Transverse colon (tissue), 4 donors: Measurements from ENCODE around the gene CAMTA1. TPM values are rescaled to one million over a fixed set of nuclear protein-coding genes. Genes with fewer than 3 reads are reported as not detected.

Experiments
- DNase-seq: peaks from one replicate; pipeline ENCODE4 v3.0.0-alpha.2; 2019
- H3K27ac ChIP-seq, 4 donors: fragments of 200-600 bp; sonication (generic); 2 replicates each; pipeline ENCODE4 v1.5.1; 2016 to 2018; ENCODE audit warnings: inconsistent platforms in 4 of 4
- H3K27me3 ChIP-seq: fragments of 200-600 bp; sonication (generic); 2 replicates; pipeline ENCODE4 v1.5.1; 2017; ENCODE audit warnings: inconsistent platforms
- H3K36me3 ChIP-seq, 4 donors: fragments of 200-600 bp; sonication (generic); 2 replicates each; pipeline ENCODE4 v1.5.1; 2017 to 2019; ENCODE audit warnings: inconsistent platforms in 4 of 4
- H3K4me1 ChIP-seq, 4 donors: fragments of 200-600 bp; sonication (generic); 2 replicates each; pipeline ENCODE4 v1.5.1; 2017 to 2020; ENCODE audit warnings: inconsistent platforms in 4 of 4
- H3K4me3 ChIP-seq, 4 donors: fragments of 200-600 bp; sonication (generic); 1 replicate in 1 of 4; 2 replicates in 3 of 4; pipeline versions ENCODE4 v1.5.1 to v1.6.1; 2017 to 2019; ENCODE audit warnings: inconsistent platforms in 4 of 4
- H3K9me3 ChIP-seq, 2 donors: fragments of 200-600 bp; sonication (generic); 2 replicates each; pipeline ENCODE4 v1.5.1; 2017 to 2019; ENCODE audit warnings: inconsistent platforms in 2 of 2
- EP300 ChIP-seq: sonication (generic); formaldehyde crosslinking; IDR thresholded peaks from one replicate; pipeline ENCODE4 v1.6.1; 2017; ENCODE audit warnings: antibody characterized with exemption, low read depth
- POLR2A ChIP-seq: fragments of 450-650 bp; IDR thresholded peaks from one replicate; pipeline ENCODE4 v1.6.1; 2016; ENCODE audit warnings: antibody characterized with exemption, mild to moderate bottlenecking, moderate library complexity
- POLR2AphosphoS5 ChIP-seq, 3 donors: sonication (generic); formaldehyde crosslinking; IDR thresholded peaks; one replicate each; pipeline ENCODE4 v1.6.1; 2016; ENCODE audit warnings: antibody characterized with exemption in 3 of 3
- WGBS, 2 donors: methylation state at CpG; one replicate each; pipeline ENCODE4 v1.1.5; 2018; ENCODE audit warnings: low coverage in 1 of 2; 5-methylcytosine and 5-hydroxymethylcytosine counted together
- in situ Hi-C, 4 donors: fragments of 200-750 bp; cut with MboI; loops; one replicate each; pipeline versions ENCODE4 v1.15.0 to v1.15.1; 2017; ENCODE audit warnings: low sequenced_read_pairs in 3 of 4, low pct_ligation_motif_present in 1 of 4, low pct_unique_long_range_greater_than_20kb in 1 of 4
- intact Hi-C: fragments of 100-400 bp; cut with DNase I; formaldehyde crosslinking; loops from one replicate; pipeline ENCODE4 v1.15.1; 2023; ENCODE audit warnings: low total_unique reads
- total RNA-seq, 4 donors: library from RNA; depleted of rRNA; stranded (reverse); fragments of >200 nt; gene quantifications; one replicate each; pipeline ENCODE4 v1.1.0, GENCODE V29; 2016
- TF ChIP-seq, protein P1 (sequence below), 5 experiments: fragments of 200-600 bp in 3 of 5; fragments of 450-650 bp in 2 of 5; sonication (generic) in 3 of 5; IDR thresholded peaks; 1 replicate in 2 of 5; 2 replicates in 3 of 5; pipeline ENCODE4 v1.5.1; 2016 to 2017; ENCODE audit warnings: antibody characterized with exemption in 5 of 5, inconsistent platforms in 3 of 5, mild to moderate bottlenecking in 2 of 5, moderate library complexity in 1 of 5

Gene CAMTA1
- total RNA-seq, 4 donors from 2014 or later, result 93.8 to 268 (median 130) TPM

DNA sequence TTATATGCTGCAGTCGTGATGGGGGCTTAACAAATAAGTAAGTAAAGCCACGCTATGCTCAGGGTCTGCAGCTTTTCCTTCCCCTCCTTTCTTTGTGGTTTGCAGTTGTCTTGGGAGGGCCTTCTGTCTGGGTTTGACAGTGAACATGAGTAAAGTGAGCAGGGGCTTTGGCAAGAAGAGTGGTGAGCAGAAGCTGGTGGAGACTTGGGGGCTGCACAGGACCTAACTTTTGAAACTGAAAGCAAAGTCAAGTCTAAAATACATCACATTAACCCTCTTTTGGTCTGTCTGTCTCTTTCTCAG lies 617.2 kb downstream of the CAMTA1 start:
- TF ChIP-seq, protein P1, sequence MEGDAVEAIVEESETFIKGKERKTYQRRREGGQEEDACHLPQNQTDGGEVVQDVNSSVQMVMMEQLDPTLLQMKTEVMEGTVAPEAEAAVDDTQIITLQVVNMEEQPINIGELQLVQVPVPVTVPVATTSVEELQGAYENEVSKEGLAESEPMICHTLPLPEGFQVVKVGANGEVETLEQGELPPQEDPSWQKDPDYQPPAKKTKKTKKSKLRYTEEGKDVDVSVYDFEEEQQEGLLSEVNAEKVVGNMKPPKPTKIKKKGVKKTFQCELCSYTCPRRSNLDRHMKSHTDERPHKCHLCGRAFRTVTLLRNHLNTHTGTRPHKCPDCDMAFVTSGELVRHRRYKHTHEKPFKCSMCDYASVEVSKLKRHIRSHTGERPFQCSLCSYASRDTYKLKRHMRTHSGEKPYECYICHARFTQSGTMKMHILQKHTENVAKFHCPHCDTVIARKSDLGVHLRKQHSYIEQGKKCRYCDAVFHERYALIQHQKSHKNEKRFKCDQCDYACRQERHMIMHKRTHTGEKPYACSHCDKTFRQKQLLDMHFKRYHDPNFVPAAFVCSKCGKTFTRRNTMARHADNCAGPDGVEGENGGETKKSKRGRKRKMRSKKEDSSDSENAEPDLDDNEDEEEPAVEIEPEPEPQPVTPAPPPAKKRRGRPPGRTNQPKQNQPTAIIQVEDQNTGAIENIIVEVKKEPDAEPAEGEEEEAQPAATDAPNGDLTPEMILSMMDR (IDR thresholded peaks at IDR 0.05), result no peak
- TF ChIP-seq POLR2A, result no peak
- no peak for TF ChIP-seq EP300
- no peak for TF ChIP-seq POLR2AphosphoS5 (IDR thresholded peaks at IDR 0.05)
- Histone ChIP-seq H3K27me3 (no peaks in the 10 kb centered on the region), H3K9me3 (peaks cover 0 to 5% of the 10 kb centered on the region in 2 donors), H3K4me1 (no peaks in the 10 kb centered on the region), H3K4me3 (no peak overlapping the region), H3K27ac (no peak overlapping the region), H3K36me3 (no peaks in the 10 kb centered on the region)
- intact Hi-C loops (no loop called here), in situ Hi-C loops (no loop called here)
- no peak for DNase-seq
- 86% methylated on average over 2 of the region's 2 CpGs; no CpG with 5 or more reads in 1 of the 2 donors for WGBS, 2 donors

DNA sequence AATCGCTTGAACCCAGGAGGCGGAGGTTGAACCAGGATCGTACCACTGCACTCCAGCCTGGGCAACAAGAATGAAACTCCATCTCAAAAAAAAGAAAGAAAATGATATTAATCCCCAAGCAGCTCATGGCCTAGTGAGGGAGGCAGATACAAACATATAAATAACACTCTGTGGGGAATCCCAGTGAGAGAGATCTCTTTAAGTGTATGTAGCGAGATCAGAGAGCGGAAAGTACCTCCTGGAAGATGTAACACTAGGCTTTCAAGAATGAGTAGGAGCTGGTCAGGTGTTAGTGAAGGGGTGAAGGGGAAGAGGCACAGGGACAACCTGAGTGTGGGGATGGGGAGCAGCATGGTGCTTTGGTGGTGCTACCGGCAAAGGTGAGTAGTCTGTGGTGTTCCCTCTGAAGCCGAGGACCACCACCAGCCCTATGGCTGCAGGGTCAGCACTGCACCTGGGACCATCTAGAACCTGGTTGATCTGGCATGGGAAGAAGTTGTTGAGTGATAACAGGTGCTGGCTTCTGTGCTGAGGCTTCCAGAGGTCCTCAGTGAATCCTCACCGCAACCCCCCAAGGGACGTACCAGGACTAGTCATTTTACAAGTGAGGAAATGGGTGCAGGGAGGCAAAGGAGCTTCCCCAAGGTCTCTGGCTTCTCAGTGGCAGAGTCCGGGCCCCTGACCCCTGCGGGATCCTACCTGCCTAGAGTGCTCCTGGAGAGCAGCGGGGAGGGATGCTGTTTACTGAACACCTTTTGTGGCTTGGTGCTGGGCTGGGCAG lies 618.2 kb downstream of the CAMTA1 start:
- Histone ChIP-seq H3K4me3 (no peak overlapping the region), H3K9me3 (peaks cover 0 to 5% of the 10 kb centered on the region in 2 donors), H3K36me3 (no peaks in the 10 kb centered on the region), H3K27ac (no peak overlapping the region), H3K27me3 (no peaks in the 10 kb centered on the region), H3K4me1 (no peaks in the 10 kb centered on the region)
- WGBS, 2 donors, result 91% methylated on average over 12 of the region's 12 CpGs; no CpG with 5 or more reads in 1 of the 2 donors
- in situ Hi-C loops, result no loop called here
- DNase-seq, result no peak
- TF ChIP-seq POLR2AphosphoS5 (IDR thresholded peaks at IDR 0.05) (no peak), EP300 (no peak), POLR2A (no peak)
- TF ChIP-seq, protein P1 (IDR thresholded peaks at IDR 0.05), result no peak
- intact Hi-C loops, result no loop called here

DNA sequence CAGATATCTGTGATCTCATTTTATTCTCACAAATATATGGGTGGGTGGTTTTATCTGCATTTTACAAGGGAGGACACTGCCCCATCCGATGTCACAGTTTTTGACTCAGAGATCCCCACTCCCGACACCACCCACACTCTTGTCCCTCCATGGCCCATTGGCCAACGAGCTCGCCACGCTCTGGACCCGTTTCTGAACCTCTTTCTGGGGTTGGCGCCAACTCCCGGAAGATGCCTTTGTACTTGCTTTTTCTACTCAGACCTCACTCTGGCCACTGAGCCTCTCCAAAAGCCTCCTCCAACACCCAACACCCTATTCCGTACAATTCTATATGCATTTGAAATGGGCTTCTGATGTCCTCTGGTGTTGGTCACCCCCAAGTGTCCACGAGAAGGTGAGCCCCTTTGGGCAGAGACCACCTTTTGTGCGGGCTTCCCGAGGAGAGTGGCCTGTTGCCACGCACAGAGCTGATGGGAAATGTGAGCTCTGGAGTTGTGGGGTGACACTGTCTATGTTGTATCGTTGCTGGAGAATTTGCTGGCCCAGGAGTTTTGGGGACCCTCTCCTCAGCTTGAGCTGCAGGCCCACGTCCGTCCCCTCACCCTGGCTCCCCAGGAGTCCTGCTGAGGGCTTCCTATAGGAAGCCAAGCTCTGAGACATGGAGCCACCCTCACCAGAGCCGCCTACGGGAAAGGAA lies 618.9 kb downstream of the CAMTA1 start:
- Histone ChIP-seq H3K27me3 (no peaks in the 10 kb centered on the region), H3K36me3 (no peaks in the 10 kb centered on the region), H3K4me3 (no peak overlapping the region), H3K9me3 (peaks cover 0 to 5% of the 10 kb centered on the region in 2 donors), H3K27ac (no peak overlapping the region), H3K4me1 (no peaks in the 10 kb centered on the region)
- TF ChIP-seq POLR2A (no peak), POLR2AphosphoS5 (IDR thresholded peaks at IDR 0.05) (no peak), EP300 (no peak)
- DNase-seq, result no peak
- in situ Hi-C loops, result no loop called here
- WGBS, 2 donors, result 87% methylated on average over 7 to 18 of the region's 18 CpGs
- intact Hi-C loops, result no loop called here

DNA sequence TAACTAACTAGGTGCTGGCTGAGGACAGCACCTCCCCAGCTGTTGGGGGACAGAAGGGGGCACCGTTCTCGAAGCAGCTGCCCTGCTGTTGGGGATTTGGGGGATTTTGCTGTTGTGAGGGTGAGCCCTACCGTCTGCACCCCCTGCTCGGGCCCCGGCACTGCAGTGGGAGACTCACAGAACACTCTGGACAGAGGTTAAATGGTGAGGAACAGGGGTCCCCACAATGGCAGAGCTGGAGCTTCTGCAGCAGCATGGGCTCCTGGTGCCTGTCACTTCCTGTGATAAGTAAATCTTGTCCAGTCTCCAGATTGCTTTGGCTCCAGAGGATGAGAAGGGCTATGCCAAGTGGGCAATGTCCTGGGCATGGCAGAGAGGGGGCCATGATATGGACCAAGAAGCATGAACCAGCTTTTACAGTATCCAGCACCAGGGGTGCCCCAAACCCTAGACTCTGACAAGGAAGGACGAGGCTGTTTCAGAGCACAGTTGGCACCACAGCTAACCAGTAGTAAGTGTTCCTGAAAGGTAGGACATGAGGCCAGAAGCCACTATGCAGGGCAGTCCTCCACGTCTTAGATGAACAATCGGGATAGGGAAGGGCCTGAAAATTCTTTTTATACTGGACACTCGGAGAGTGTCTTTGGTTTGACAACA lies 620.7 kb downstream of the CAMTA1 start:
- no peaks in the 10 kb centered on the region for H3K36me3 ChIP-seq
- H3K27me3 ChIP-seq, result no peaks in the 10 kb centered on the region
- no peak for DNase-seq
- H3K4me3 ChIP-seq, result no peak overlapping the region
- intact Hi-C loops (no loop called here), in situ Hi-C loops (no loop called here)
- TF ChIP-seq POLR2A, result no peak
- 79 to 87% methylated on average over 3 to 9 of the region's 9 CpGs for WGBS, 2 donors
- no peaks in the 10 kb centered on the region for H3K4me1 ChIP-seq
- no peak overlapping the region for H3K27ac ChIP-seq
- H3K9me3 ChIP-seq, result no peaks in the 10 kb centered on the region
